ENCODE results near the gene LRTM1. TPM values are rescaled to one million over a fixed set of nuclear protein-coding genes. Genes with fewer than 3 reads are reported as not detected.

Gene LRTM1
- total RNA-seq, 6 experiments from 2014 or later, result not detected

DNA sequence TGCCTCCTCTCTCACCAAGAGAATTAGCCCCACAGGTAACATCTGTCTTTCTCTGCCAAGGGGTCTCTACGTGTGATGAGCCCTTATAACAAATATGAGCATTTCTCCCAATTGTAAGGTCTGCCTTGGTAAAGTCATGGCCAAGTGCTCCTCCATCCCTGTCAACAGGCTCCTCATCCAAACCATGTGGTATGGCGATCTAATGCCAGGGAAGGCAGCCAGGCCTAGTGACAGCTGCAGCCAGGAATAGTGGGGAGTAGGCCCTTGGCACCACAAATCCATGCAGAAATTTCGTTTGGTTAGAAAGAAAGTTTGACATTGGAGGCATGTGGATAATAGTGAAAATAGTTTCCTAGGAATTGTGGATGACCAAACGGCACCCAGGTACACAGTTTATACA, 4.7 kb upstream of the LRTM1 start:
- Mint-ChIP-seq H3K27me3 (ENCODE audit: insufficient read depth) (peaks cover 2% of the 10 kb centered on the region; the same call in 1 of the 2 replicates), H3K36me3 (ENCODE audit: low read depth) (no peaks in the 10 kb centered on the region), H3K27ac (no peak overlapping the region), H3K4me1 (ENCODE audit: low read depth) (no peaks in the 10 kb centered on the region), H3K4me3 (no peak overlapping the region), H3K9me3 (no peaks in the 10 kb centered on the region)
- TF ChIP-seq, protein P1, sequence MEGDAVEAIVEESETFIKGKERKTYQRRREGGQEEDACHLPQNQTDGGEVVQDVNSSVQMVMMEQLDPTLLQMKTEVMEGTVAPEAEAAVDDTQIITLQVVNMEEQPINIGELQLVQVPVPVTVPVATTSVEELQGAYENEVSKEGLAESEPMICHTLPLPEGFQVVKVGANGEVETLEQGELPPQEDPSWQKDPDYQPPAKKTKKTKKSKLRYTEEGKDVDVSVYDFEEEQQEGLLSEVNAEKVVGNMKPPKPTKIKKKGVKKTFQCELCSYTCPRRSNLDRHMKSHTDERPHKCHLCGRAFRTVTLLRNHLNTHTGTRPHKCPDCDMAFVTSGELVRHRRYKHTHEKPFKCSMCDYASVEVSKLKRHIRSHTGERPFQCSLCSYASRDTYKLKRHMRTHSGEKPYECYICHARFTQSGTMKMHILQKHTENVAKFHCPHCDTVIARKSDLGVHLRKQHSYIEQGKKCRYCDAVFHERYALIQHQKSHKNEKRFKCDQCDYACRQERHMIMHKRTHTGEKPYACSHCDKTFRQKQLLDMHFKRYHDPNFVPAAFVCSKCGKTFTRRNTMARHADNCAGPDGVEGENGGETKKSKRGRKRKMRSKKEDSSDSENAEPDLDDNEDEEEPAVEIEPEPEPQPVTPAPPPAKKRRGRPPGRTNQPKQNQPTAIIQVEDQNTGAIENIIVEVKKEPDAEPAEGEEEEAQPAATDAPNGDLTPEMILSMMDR (IDR thresholded peaks at IDR 0.05), result no peak
- DNase-seq, result no peak

DNA sequence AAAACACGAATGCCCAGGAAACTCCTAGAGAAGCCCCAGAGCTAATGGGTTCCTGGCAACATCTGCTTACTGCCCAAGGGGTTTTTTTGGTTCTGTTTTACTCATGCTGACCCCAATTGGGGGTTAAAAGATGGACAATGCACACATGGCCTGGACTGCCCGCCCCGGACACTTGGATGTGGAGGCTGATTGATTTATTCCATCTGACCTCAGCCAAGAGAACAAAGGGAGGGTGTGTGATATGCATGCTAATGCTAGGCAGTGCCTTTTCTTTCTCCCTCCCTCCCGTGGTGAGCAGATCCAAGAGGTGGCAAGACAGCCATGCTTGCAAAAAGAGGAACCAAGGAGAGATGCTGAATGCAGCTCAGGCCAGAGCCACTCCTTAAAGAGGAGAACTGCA, 3.3 kb upstream of the LRTM1 start:
- no peak for DNase-seq
- no peaks in the 10 kb centered on the region for H3K9me3 Mint-ChIP-seq
- no peaks in the 10 kb centered on the region for H3K36me3 Mint-ChIP-seq (ENCODE audit: low read depth)
- TF ChIP-seq, protein P1 (IDR thresholded peaks at IDR 0.05), result no peak
- no peaks in the 10 kb centered on the region; the same call in 1 of the 2 replicates for H3K27me3 Mint-ChIP-seq (ENCODE audit: insufficient read depth)
- no peak overlapping the region for H3K4me3 Mint-ChIP-seq
- H3K4me1 Mint-ChIP-seq (ENCODE audit: low read depth), result no peaks in the 10 kb centered on the region
- no peak overlapping the region for H3K27ac Mint-ChIP-seq

DNA sequence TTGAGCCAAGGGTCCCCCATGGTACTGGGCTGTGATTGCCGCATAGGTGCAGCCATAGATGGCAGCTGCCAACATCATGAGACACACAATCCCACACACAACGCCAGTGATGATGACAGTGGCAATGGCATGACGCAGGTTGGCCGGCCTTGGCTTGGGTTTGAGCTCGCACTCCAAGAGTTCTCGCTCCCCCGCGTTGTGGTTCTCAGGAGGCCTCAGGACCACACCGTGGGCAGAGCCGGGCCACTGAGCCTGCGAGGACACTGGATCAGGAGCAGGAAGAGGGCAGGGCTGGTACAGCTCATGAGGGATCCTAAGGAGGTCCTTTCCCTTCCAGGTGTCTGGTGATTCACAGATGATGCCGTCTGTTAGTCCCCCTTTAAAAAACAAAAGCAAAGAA, 9.3 kb downstream of the LRTM1 start:
- Mint-ChIP-seq H3K27ac (no peak overlapping the region; the same call in 1 of the 2 replicates), H3K4me1 (ENCODE audit: low read depth) (peaks cover 40% of the 10 kb centered on the region), H3K4me3 (no peak overlapping the region), H3K36me3 (ENCODE audit: low read depth) (no peaks in the 10 kb centered on the region), H3K27me3 (ENCODE audit: insufficient read depth) (no peaks in the 10 kb centered on the region), H3K9me3 (no peaks in the 10 kb centered on the region)
- no peak for DNase-seq
- TF ChIP-seq, protein P1 (IDR thresholded peaks at IDR 0.05), result no peak

DNA sequence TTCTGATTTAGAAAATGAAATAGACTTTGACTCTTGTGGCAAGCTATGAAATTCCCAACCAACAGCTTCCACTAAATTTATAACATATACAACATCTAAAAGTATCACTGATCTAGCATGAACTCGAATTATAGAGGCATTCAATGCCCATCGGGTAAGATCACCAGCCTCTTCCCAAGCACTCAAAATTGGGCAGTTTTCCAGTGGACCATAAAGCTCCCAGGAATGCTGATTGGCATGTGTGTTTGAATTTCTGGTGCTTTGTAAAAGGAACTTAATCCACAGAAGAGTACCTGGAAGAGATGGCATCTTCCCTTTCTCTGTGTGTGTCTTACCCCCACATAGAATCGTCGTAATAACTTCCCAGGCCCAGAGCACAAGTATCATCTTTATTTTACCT, 10.0 kb downstream of the LRTM1 start:
- H3K36me3 Mint-ChIP-seq (ENCODE audit: low read depth), result peaks cover 3% of the 10 kb centered on the region; the same call in 1 of the 2 replicates
- no peaks in the 10 kb centered on the region for H3K9me3 Mint-ChIP-seq
- no peaks in the 10 kb centered on the region; the same call in 1 of the 2 replicates for H3K27me3 Mint-ChIP-seq (ENCODE audit: insufficient read depth)
- DNase-seq, result peak; percentile 24
- H3K4me3 Mint-ChIP-seq, result no peak overlapping the region; the same call in 1 of the 2 replicates
- H3K4me1 Mint-ChIP-seq (ENCODE audit: low read depth), result peaks cover 37% of the 10 kb centered on the region
- TF ChIP-seq, protein P1 (IDR thresholded peaks at IDR 0.05), result no peak
- H3K27ac Mint-ChIP-seq, result peak overlapping the region; percentile 42; the same call in 1 of the 2 replicates

DNA sequence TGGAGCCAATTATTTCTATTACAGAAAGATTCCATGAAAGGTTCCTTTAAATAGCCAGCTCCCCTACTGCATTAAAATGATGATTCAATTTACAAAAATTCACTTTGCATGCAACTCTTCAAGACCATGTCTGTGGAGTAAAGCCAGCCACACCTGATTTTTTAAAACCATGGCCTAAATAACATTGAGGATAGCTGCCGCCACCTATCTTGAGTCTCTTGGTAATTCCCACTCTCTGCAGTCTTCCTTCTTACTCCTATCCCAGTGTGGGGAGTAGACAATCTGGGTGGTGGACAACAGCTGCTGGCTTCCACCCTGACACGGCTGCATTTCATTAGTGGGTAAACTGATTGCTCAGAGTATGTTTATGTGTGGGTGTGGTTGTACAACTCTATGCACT, 10.7 kb downstream of the LRTM1 start:
- Mint-ChIP-seq H3K4me3 (peak overlapping the region; percentile 62; the same call in 1 of the 2 replicates), H3K27ac (peak overlapping the region; percentile 64)
- DNase-seq, result peak; percentile 49

More for the DNA sequence above, 10.7 kb downstream of the LRTM1 start:
- Mint-ChIP-seq H3K36me3 (ENCODE audit: low read depth) (peaks cover 10% of the 10 kb centered on the region), H3K9me3 (peaks cover 6% of the 10 kb centered on the region), H3K27me3 (ENCODE audit: insufficient read depth) (no peaks in the 10 kb centered on the region; the same call in 1 of the 2 replicates), H3K4me1 (ENCODE audit: low read depth) (peaks cover 37% of the 10 kb centered on the region)
- TF ChIP-seq, protein P1 (IDR thresholded peaks at IDR 0.05), result no peak
